PFSK-1 (cell line): ENCODE results near the gene LAMC3.

Experiments used
- POLR2AphosphoS5 ChIP-seq: IDR thresholded peaks from 2 replicates; pipeline ENCODE4 v1.6.1; 2012; ENCODE audit warnings: low read depth, mild to moderate bottlenecking, control low read depth, low read length, moderate library complexity
- REST ChIP-seq, 2 experiments: IDR thresholded peaks; 2 replicates each; pipeline versions ENCODE4 v1.6.1 to v1.8.0; 2011 to 2012; ENCODE audit warnings: low read depth in 2 of 2, low read length in 2 of 2, control low read depth in 1 of 2, inconsistent platforms in 1 of 2, mild to moderate bottlenecking in 1 of 2, moderate library complexity in 1 of 2; ENCODE audit not compliant: insufficient read depth in 1 of 2
- SIN3A ChIP-seq: IDR thresholded peaks from 2 replicates; pipeline ENCODE4 v1.6.1; 2012; ENCODE audit warnings: mild to moderate bottlenecking, low read length, moderate library complexity, borderline replicate concordance; ENCODE audit not compliant: insufficient read depth

GRCh38 chr9:130962418-130963316 is 46.3 kb upstream of the LAMC3 start:
- TF ChIP-seq POLR2AphosphoS5: no peak
- TF ChIP-seq SIN3A: no peak
- TF ChIP-seq REST (IDR thresholded peaks at IDR 0.05; ENCODE audit: insufficient read depth in 1 of 2, low read depth in 2 of 2, low read length in 2 of 2): no peak
